RWPE1 (cell line): ENCODE measurements around the gene PDE3B.
A peak's percentile ranks its signal among the peaks of the same experiment; 100 is the strongest.

Experiments
- CTCF ChIA-PET: fragments of 350-600 bp; sonication (Branson Sonifier 250); formaldehyde crosslinking; extraction: SDS; loops from one replicate; lab custom pipeline; 2021; lab: Yijun Ruan, JAX
- POLR2A ChIA-PET: fragments of 400-600 bp; formaldehyde crosslinking; extraction: SDS; loops from one replicate; lab custom pipeline; 2020; ENCODE audit warnings: antibody characterized with exemption; ENCODE audit not compliant: low non-redundant PET; lab: Yijun Ruan, JAX
- DNase-seq: peaks from one replicate; pipeline ENCODE4 v3.0.0; 2012; ENCODE audit warnings: low spot score
- H3K27ac ChIP-seq: fragments of 450-650 bp; 2 replicates; pipeline ENCODE4 v1.5.1; 2017
- CTCF ChIP-seq: fragments of 450-650 bp; conservative IDR thresholded peaks from 2 replicates; pipeline ENCODE4 v1.5.1; 2017; ENCODE audit warnings: low read depth, mild to moderate bottlenecking

The PDE3B gene

DNA sequence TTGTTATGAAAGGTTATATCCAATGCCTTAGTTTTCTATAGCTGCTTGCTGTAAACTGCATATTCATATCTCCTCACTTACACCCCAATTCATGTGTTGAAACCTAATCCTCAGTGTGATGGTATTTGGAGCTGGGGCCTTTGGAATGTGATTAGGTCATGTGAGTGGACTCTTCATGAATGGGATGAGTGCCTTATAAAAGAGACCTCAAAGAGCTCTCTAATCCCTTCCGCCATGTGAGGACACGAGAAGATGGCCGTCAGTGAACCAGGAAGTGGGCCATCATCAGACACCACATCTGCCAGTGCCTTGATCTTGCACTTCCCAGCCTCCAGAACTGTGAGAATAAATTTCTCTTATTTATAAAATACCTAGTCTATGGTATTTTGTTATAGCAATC lies 169.2 kb downstream of the PDE3B start:
- TF ChIP-seq CTCF: no peak
- DNase-seq: no peak
- POLR2A ChIA-PET: no interaction called here
- CTCF ChIA-PET: no interaction called here
- H3K27ac ChIP-seq: no peak overlapping the region

DNA sequence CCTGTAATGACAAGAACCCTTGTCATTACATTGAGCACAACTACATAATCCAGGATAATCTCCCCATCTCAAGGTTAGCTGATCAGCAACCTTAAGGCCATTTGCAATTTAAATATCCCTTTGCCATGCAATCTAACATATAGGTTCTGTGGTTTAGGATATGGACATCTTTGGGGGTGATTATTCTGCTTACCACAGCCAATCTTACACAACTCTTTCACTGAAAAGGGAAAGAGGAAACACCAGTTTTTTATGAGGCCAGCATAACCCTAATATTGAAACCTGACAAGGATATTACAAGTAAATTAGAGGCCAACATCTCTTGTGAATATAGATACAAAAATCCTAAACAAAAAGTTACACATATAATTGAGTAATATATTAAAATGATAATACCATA lies 169.9 kb downstream of the PDE3B start:
- CTCF ChIA-PET: no interaction called here
- no peak for TF ChIP-seq CTCF
- POLR2A ChIA-PET: no interaction called here
- DNase-seq: no peak
- no peak overlapping the region for H3K27ac ChIP-seq

GRCh38 chr11:14818779-14819178 lies 175.2 kb downstream of the PDE3B start:
- ChIA-PET CTCF (no interaction called here), POLR2A (no interaction called here)
- DNase-seq: no peak
- H3K27ac ChIP-seq: no peak overlapping the region
- no peak for TF ChIP-seq CTCF

- H3K27ac ChIP-seq: no peak overlapping the region
- POLR2A ChIA-PET: no interaction called here
- CTCF ChIA-PET: no interaction called here
- peak; percentile 2 for DNase-seq
- no peak for TF ChIP-seq CTCF
These were observed 176.0 kb downstream of the PDE3B start for GRCh38 chr11:14819596-14819995.

- CTCF ChIA-PET: no interaction called here
- POLR2A ChIA-PET: no interaction called here
- TF ChIP-seq CTCF: no peak
- DNase-seq: no peak
- H3K27ac ChIP-seq: no peak overlapping the region
These were observed 177.4 kb downstream of the PDE3B start for GRCh38 chr11:14821031-14821430.

- no peak for DNase-seq
- TF ChIP-seq CTCF: no peak
- POLR2A ChIA-PET: no interaction called here
- CTCF ChIA-PET: no interaction called here
- no peak overlapping the region for H3K27ac ChIP-seq
These were observed 183.0 kb downstream of the PDE3B start for GRCh38 chr11:14826600-14826999.
